Psoas muscle (tissue), 8 donors: ENCODE results near the gene ZNF526. TPM values are rescaled to one million over a fixed set of nuclear protein-coding genes. Genes with fewer than 3 reads are reported as not detected.

Experiments used
- ATAC-seq, 4 donors: fragments of 200-7000 bp; cut with Tn5 transposase; one replicate each; pipeline ENCODE4 v1.9.1; 2020; ENCODE audit warnings: moderate library complexity in 3 of 4, mild to moderate bottlenecking in 2 of 4
- DNase-seq, 2 donors: peaks; one replicate each; pipeline ENCODE4 v3.0.0-alpha.2; 2020
- H3K27ac ChIP-seq: fragments of 200-600 bp; one replicate; pipeline ENCODE4 v1.8.0; 2022
- H3K27me3 ChIP-seq, 3 donors: fragments of 200-600 bp in 1 of 3; one replicate each; pipeline versions ENCODE4 v1.6.1 to v1.8.0; 2013 to 2022; ENCODE audit warnings: low read length in 2 of 3, mild to moderate bottlenecking in 2 of 3, moderate library complexity in 1 of 3; ENCODE audit not compliant: insufficient read depth in 3 of 3
- H3K36me3 ChIP-seq, 2 donors: fragments of 200-600 bp in 1 of 2; one replicate each; pipeline versions ENCODE4 v1.6.1 to v1.8.0; 2013 to 2022; ENCODE audit warnings: low read depth in 1 of 2, mild to moderate bottlenecking in 1 of 2, moderate library complexity in 1 of 2; ENCODE audit not compliant: insufficient read depth in 1 of 2
- H3K4me1 ChIP-seq: fragments of 200-600 bp; one replicate; pipeline ENCODE4 v1.8.0; 2022
- H3K4me3 ChIP-seq: fragments of 200-600 bp; one replicate; pipeline ENCODE4 v1.8.0; 2022; ENCODE audit warnings: mild to moderate bottlenecking
- H3K9me3 ChIP-seq: fragments of 200-600 bp; one replicate; pipeline ENCODE4 v1.8.0; 2022
- WGBS, 3 donors: extraction: QIAGEN DNeasy Blood & Tissue Kit; methylation state at CpG; one replicate each; pipeline versions ENCODE4 v1.1.6 to v1.1.7; 2013; 5-methylcytosine and 5-hydroxymethylcytosine counted together
- intact Hi-C, 2 donors: fragments of 100-400 bp; cut with DNase I; formaldehyde crosslinking; loops; one replicate each; pipeline versions ENCODE4 v1.11.0 to v1.14.2; 2022
- polyA plus RNA-seq, 3 donors: library from polyadenylated mRNA; stranded (reverse); fragments of 200-250 nt; gene quantifications; one replicate each; pipeline ENCODE4 v1.2.3, GENCODE V29; 2013
- total RNA-seq, 4 donors: library from RNA; stranded (reverse); fragmentation: NEBNext Ultra II Directional in 2 of 4; extraction: Animal tissue kit (Norgen Biotek cat#: 25700) in 2 of 4; gene quantifications; one replicate each; pipeline versions ENCODE4 v1.2.1 to v1.2.4, GENCODE V29; 2021 to 2023
- TF ChIP-seq, protein P1 (sequence below): fragments of 200-600 bp; IDR thresholded peaks from one replicate; pipeline ENCODE4 v1.8.0; 2022; ENCODE audit warnings: antibody characterized with exemption
- donor health status: healthy with polysubstance abuse.
- donor health status: DM: no; HTN: no; CAD: no; lungs with moderate emphysema.
- donor health status: Bipolar disorder and iron deficiency.
- donor health status: healthy.
- donor health status: DM: yes; HTN: yes; CAD: no.
- donor health status: DM: no; HTN: no; CAD: no.
- donor health status: DM: no; HTN: no; CAD: no.
- donor health status: DM: yes; HTN: yes; CAD: no.

Gene ZNF526
- total and polyA plus RNA-seq, 7 donors = 3.4 to 7.9 (median 5.9) TPM

DNA sequence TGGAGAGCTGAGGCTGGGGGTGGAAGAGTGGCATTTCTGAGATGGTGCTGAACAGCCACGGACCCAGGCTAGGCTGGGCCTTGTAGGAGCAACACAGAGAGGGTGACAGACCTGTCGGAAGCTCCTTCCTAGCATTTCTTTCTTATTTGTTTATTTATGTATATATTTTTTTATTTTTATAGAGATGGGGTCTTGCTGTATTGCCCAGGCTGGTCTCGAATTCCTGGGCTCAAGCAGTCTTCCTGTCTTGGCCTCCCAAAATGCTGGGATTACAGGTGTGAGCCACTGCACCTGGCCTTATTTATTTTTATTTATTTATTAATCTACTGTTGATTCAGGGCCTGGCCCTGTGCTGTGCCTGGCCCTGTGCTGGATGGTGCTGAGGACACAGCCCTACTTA is 55.4 kb downstream of the ZNF526 start:
- Histone ChIP-seq H3K36me3 (peaks cover 4 to 47% of the 10 kb centered on the region in 2 donors), H3K27ac (peak overlapping the region; percentile 24), H3K9me3 (no peaks in the 10 kb centered on the region), H3K27me3 (no peaks in the 10 kb centered on the region), H3K4me1 (peaks cover 68% of the 10 kb centered on the region), H3K4me3 (no peak overlapping the region)
- intact Hi-C loops = no loop called here
- 85 to 90% (median 87%) methylated on average over 3 of the region's 3 CpGs for WGBS, 3 donors
- TF ChIP-seq, protein P1, sequence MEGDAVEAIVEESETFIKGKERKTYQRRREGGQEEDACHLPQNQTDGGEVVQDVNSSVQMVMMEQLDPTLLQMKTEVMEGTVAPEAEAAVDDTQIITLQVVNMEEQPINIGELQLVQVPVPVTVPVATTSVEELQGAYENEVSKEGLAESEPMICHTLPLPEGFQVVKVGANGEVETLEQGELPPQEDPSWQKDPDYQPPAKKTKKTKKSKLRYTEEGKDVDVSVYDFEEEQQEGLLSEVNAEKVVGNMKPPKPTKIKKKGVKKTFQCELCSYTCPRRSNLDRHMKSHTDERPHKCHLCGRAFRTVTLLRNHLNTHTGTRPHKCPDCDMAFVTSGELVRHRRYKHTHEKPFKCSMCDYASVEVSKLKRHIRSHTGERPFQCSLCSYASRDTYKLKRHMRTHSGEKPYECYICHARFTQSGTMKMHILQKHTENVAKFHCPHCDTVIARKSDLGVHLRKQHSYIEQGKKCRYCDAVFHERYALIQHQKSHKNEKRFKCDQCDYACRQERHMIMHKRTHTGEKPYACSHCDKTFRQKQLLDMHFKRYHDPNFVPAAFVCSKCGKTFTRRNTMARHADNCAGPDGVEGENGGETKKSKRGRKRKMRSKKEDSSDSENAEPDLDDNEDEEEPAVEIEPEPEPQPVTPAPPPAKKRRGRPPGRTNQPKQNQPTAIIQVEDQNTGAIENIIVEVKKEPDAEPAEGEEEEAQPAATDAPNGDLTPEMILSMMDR = no peak
- ATAC-seq = no peak
- DNase-seq = no peak

GRCh38 chr19:42276284-42276683 is 56.2 kb downstream of the ZNF526 start:
- Histone ChIP-seq H3K27ac (no peak overlapping the region), H3K9me3 (no peaks in the 10 kb centered on the region), H3K4me1 (peaks cover 64% of the 10 kb centered on the region), H3K4me3 (no peak overlapping the region), H3K36me3 (peaks cover 4 to 47% of the 10 kb centered on the region in 2 donors), H3K27me3 (no peaks in the 10 kb centered on the region)
- intact Hi-C loops = no loop called here
- TF ChIP-seq, protein P1 = no peak
- DNase-seq = no peak
- 44 to 58% (median 54%) methylated on average over 3 of the region's 3 CpGs for WGBS, 3 donors
- ATAC-seq = no peak

DNA sequence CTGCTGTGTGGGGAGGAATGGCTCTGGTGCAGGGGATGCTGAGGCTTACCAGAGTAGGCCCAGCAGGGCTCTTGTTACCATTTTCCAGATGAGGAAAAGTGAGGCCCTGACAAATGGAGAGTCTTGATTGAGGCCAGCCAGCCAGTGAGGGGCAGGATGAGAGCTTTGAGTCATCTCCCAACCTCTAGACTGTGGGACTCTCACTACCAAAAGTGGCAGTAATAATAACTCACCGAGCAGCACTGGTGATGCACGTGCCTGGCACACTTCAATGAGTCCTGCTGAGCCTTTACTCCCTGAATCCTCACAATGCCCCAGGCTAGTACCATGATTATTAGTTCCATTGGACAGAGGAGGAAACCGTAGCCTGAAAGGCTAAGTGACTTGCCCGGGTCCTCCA is 56.7 kb downstream of the ZNF526 start:
- no peak for DNase-seq
- H3K27ac ChIP-seq = peak overlapping the region; percentile 91

More for the DNA sequence above, 56.7 kb downstream of the ZNF526 start:
- H3K4me3 ChIP-seq = no peak overlapping the region
- H3K36me3 ChIP-seq = peaks cover 4 to 45% of the 10 kb centered on the region in 2 donors
- TF ChIP-seq, protein P1 = no peak
- no peaks in the 10 kb centered on the region for H3K9me3 ChIP-seq
- intact Hi-C loops = no loop called here
- H3K4me1 ChIP-seq = peaks cover 64% of the 10 kb centered on the region
- H3K27me3 ChIP-seq = no peaks in the 10 kb centered on the region
- 62 to 82% (median 63%) methylated on average over 4 of the region's 4 CpGs for WGBS, 3 donors
- no peak for ATAC-seq

Other genes starting within 250 kb of the ZNF526 start
- gene ATP1A3, start 226.1 kb upstream of the ZNF526 start, total RNA-seq = under 1 TPM in 2 of 4 donors, not detected in 2; 0.15 to 0.24 TPM
- gene ATP1A3, start 226.1 kb upstream of the ZNF526 start, polyA plus RNA-seq = under 1 TPM in 2 of 3 donors, not detected in 1; 0.12 to 0.17 TPM
- gene GRIK5, start 150.1 kb upstream of the ZNF526 start, total RNA-seq = under 1 TPM; 0.42 to 0.88 (median 0.54) TPM
- under 1 TPM; 0.26 to 0.45 (median 0.29) TPM for gene GRIK5, start 150.1 kb upstream of the ZNF526 start, polyA plus RNA-seq
- gene ZNF574, start 144.1 kb upstream of the ZNF526 start, total RNA-seq = 10 to 100 TPM in 2 of 4 donors, 1 to 10 TPM in 2; 8.7 to 11.2 (median 9.8) TPM
- 1 to 10 TPM; 6.4 to 8.4 (median 6.9) TPM for gene ZNF574, start 144.1 kb upstream of the ZNF526 start, polyA plus RNA-seq
- gene POU2F2, start 87.9 kb upstream of the ZNF526 start, total RNA-seq = under 1 TPM; 0.30 to 0.86 (median 0.58) TPM
- under 1 TPM; 0.14 to 0.46 (median 0.26) TPM for gene POU2F2, start 87.9 kb upstream of the ZNF526 start, polyA plus RNA-seq
- gene DEDD2, start 2.6 kb upstream of the ZNF526 start, total RNA-seq = 10 to 100 TPM in 3 of 4 donors, 1 to 10 TPM in 1; 8.8 to 22.5 (median 11.6) TPM
- 10 to 100 TPM; 11.6 to 26.1 (median 20.5) TPM for gene DEDD2, start 2.6 kb upstream of the ZNF526 start, polyA plus RNA-seq
- gene GSK3A, start 22.3 kb downstream of the ZNF526 start, total RNA-seq = 10 to 100 TPM; 48.7 to 64.8 (median 58.1) TPM
- 100 to 1,000 TPM in 1 of 3 donors, 10 to 100 TPM in 2; 70.1 to 117 (median 81.1) TPM for gene GSK3A, start 22.3 kb downstream of the ZNF526 start, polyA plus RNA-seq
- gene ERF, start 34.8 kb downstream of the ZNF526 start, total RNA-seq = 10 to 100 TPM; 10.0 to 13.5 (median 11.8) TPM
- gene ERF, start 34.8 kb downstream of the ZNF526 start, polyA plus RNA-seq = 10 to 100 TPM in 2 of 3 donors, 1 to 10 TPM in 1; 7.1 to 11.7 (median 11.4) TPM
- 10 to 100 TPM; 28.8 to 55.0 (median 44.2) TPM for gene CIC, start 48.9 kb downstream of the ZNF526 start, total RNA-seq
- 10 to 100 TPM; 17.1 to 39.3 (median 18.1) TPM for gene CIC, start 48.9 kb downstream of the ZNF526 start, polyA plus RNA-seq
- under 1 TPM in 2 of 4 donors, not detected in 2; 0.19 to 0.51 TPM for gene PRR19, start 81.8 kb downstream of the ZNF526 start, total RNA-seq
- gene PRR19, start 81.8 kb downstream of the ZNF526 start, polyA plus RNA-seq = under 1 TPM; 0.17 to 0.73 (median 0.60) TPM
- 1 to 10 TPM; 4.0 to 7.4 (median 6.4) TPM for gene PAFAH1B3, start 82.3 kb downstream of the ZNF526 start, total RNA-seq
- 10 to 100 TPM; 12.8 to 17.1 (median 14.8) TPM for gene PAFAH1B3, start 82.3 kb downstream of the ZNF526 start, polyA plus RNA-seq
- gene TMEM145, start 93.0 kb downstream of the ZNF526 start, total RNA-seq = 1 to 10 TPM in 1 of 4 donors, under 1 TPM in 2, not detected in 1; 0.50 to 1.1 (median 0.52) TPM
- 1 to 10 TPM in 1 of 3 donors, under 1 TPM in 2; 0.21 to 2.5 (median 0.57) TPM for gene TMEM145, start 93.0 kb downstream of the ZNF526 start, polyA plus RNA-seq
- 10 to 100 TPM in 3 of 4 donors, 1 to 10 TPM in 1; 7.9 to 21.1 (median 16.8) TPM for gene MEGF8, start 105.3 kb downstream of the ZNF526 start, total RNA-seq
- gene MEGF8, start 105.3 kb downstream of the ZNF526 start, polyA plus RNA-seq = 1 to 10 TPM; 3.3 to 8.1 (median 4.3) TPM
- gene CNFN, start 170.0 kb downstream of the ZNF526 start, total RNA-seq = not detected
- 1 to 10 TPM in 1 of 3 donors, under 1 TPM in 2; 0.24 to 1.0 (median 0.84) TPM for gene CNFN, start 170.0 kb downstream of the ZNF526 start, polyA plus RNA-seq
- gene LIPE, start 207.1 kb downstream of the ZNF526 start, total RNA-seq = 10 to 100 TPM in 2 of 4 donors, 1 to 10 TPM in 2; 5.3 to 27.7 (median 10.5) TPM
- 10 to 100 TPM in 1 of 3 donors, 1 to 10 TPM in 2; 6.4 to 14.2 (median 9.3) TPM for gene LIPE, start 207.1 kb downstream of the ZNF526 start, polyA plus RNA-seq
- gene CXCL17, start 222.6 kb downstream of the ZNF526 start, total RNA-seq = not detected
- under 1 TPM in 2 of 3 donors, not detected in 1; 0.05 to 0.11 TPM for gene CXCL17, start 222.6 kb downstream of the ZNF526 start, polyA plus RNA-seq